Osteoblast (primary cell): ENCODE results near the gene PRPF6. TPM values are rescaled to one million over a fixed set of nuclear protein-coding genes. Genes with fewer than 3 reads are reported as not detected.

Experiments
- DNase-seq: peaks from one replicate; pipeline ENCODE4 v3.0.0; 2011; ENCODE audit warnings: low spot score, mixed read lengths; ENCODE audit not compliant: insufficient read length; ENCODE audit errors: missing footprints
- H2AFZ ChIP-seq: 2 replicates; pipeline ENCODE4 v1.6.0; 2011; ENCODE audit warnings: mild to moderate bottlenecking, low read length
- H3K27ac ChIP-seq: 2 replicates; pipeline ENCODE4 v1.5.1; 2011; ENCODE audit warnings: mild to moderate bottlenecking, low read depth, low read length, moderate library complexity
- H3K27me3 ChIP-seq: 2 replicates; pipeline ENCODE4 v1.6.0; 2012; ENCODE audit warnings: mild to moderate bottlenecking, control low read depth, inconsistent platforms, low read length, moderate library complexity; ENCODE audit not compliant: insufficient read depth
- H3K36me3 ChIP-seq: 2 replicates; pipeline ENCODE4 v1.5.1; 2011; ENCODE audit warnings: mild to moderate bottlenecking, low read length, control low read depth, moderate library complexity; ENCODE audit not compliant: insufficient read depth
- H3K4me1 ChIP-seq: 2 replicates; pipeline ENCODE4 v1.5.1; 2011; ENCODE audit warnings: mild to moderate bottlenecking, low read length, control low read depth, moderate library complexity; ENCODE audit not compliant: insufficient read depth
- H3K4me2 ChIP-seq: 2 replicates; pipeline ENCODE4 v1.6.0; 2011; ENCODE audit warnings: mild to moderate bottlenecking, low read length; ENCODE audit not compliant: insufficient read depth
- H3K4me3 ChIP-seq: fragments of 200-600 bp; sonication (generic); 3 replicates; pipeline ENCODE4 v1.5.1; 2012; ENCODE audit warnings: mild to moderate bottlenecking, low read length, inconsistent platforms; ENCODE audit not compliant: insufficient read depth
- H3K79me2 ChIP-seq: 2 replicates; pipeline ENCODE4 v1.6.0; 2012; ENCODE audit warnings: mild to moderate bottlenecking, low read length, control low read depth, inconsistent platforms; ENCODE audit not compliant: insufficient read depth
- H3K9me3 ChIP-seq: 2 replicates; pipeline ENCODE4 v1.5.1; 2011; ENCODE audit warnings: low read depth, low read length, control low read depth
- H4K20me1 ChIP-seq: 2 replicates; pipeline ENCODE4 v1.6.0; 2012; ENCODE audit warnings: mild to moderate bottlenecking, low read length, control low read depth; ENCODE audit not compliant: insufficient read depth
- CTCF ChIP-seq: IDR thresholded peaks from 2 replicates; pipeline ENCODE4 v1.5.1; 2011; ENCODE audit warnings: mild to moderate bottlenecking, low read depth, low read length, moderate library complexity; ENCODE audit errors: extremely low read depth
- total RNA-seq: library from RNA; depleted of rRNA; stranded (reverse); fragments of >200 nt; gene quantifications from 2 replicates; pipeline ENCODE4 v1.2.3, GENCODE V29; 2012

The PRPF6 gene
- total RNA-seq, 1 donor, result 56.1 TPM

GRCh38 chr20:64044484-64045247 lies 63.7 kb downstream of the PRPF6 start:
- H3K9me3 ChIP-seq, result no peaks in the 10 kb centered on the region
- H3K36me3 ChIP-seq, result no peaks in the 10 kb centered on the region
- no peak overlapping the region for H2AFZ ChIP-seq
- no peaks in the 10 kb centered on the region for H4K20me1 ChIP-seq
- no peaks in the 10 kb centered on the region for H3K4me1 ChIP-seq
- H3K27ac ChIP-seq, result no peak overlapping the region
- no peaks in the 10 kb centered on the region for H3K79me2 ChIP-seq
- no peak overlapping the region for H3K4me2 ChIP-seq
- no peak for TF ChIP-seq CTCF
- DNase-seq, result peak; percentile 98
- H3K4me3 ChIP-seq, result no peak overlapping the region
- H3K27me3 ChIP-seq, result peaks cover 43% of the 10 kb centered on the region

- H3K4me1 ChIP-seq, result no peaks in the 10 kb centered on the region
- H3K27ac ChIP-seq, result no peak overlapping the region
- no peaks in the 10 kb centered on the region for H3K36me3 ChIP-seq
- no peak overlapping the region for H3K4me3 ChIP-seq
- TF ChIP-seq CTCF, result no peak
- no peaks in the 10 kb centered on the region for H4K20me1 ChIP-seq
- H3K27me3 ChIP-seq, result peaks cover 42% of the 10 kb centered on the region
- DNase-seq, result no peak
- H2AFZ ChIP-seq, result no peak overlapping the region
- no peak overlapping the region for H3K4me2 ChIP-seq
- no peaks in the 10 kb centered on the region for H3K9me3 ChIP-seq
- H3K79me2 ChIP-seq, result no peaks in the 10 kb centered on the region
These were observed 64.5 kb downstream of the PRPF6 start for GRCh38 chr20:64045346-64046011.

GRCh38 chr20:64047046-64047389 lies 66.1 kb downstream of the PRPF6 start:
- H2AFZ ChIP-seq, result no peak overlapping the region
- no peak overlapping the region for H3K27ac ChIP-seq
- H3K4me2 ChIP-seq, result no peak overlapping the region
- no peak for TF ChIP-seq CTCF
- no peak overlapping the region for H3K4me3 ChIP-seq
- DNase-seq, result peak; percentile 87
- H3K27me3 ChIP-seq, result peaks cover 29% of the 10 kb centered on the region
- no peaks in the 10 kb centered on the region for H3K36me3 ChIP-seq
- H3K79me2 ChIP-seq, result no peaks in the 10 kb centered on the region
- no peaks in the 10 kb centered on the region for H4K20me1 ChIP-seq
- no peaks in the 10 kb centered on the region for H3K4me1 ChIP-seq
- no peaks in the 10 kb centered on the region for H3K9me3 ChIP-seq

- Histone ChIP-seq H4K20me1 (no peaks in the 10 kb centered on the region), H3K79me2 (no peaks in the 10 kb centered on the region), H3K9me3 (no peaks in the 10 kb centered on the region), H3K36me3 (no peaks in the 10 kb centered on the region), H3K4me2 (no peak overlapping the region), H3K27me3 (peaks cover 24% of the 10 kb centered on the region), H2AFZ (no peak overlapping the region), H3K4me1 (no peaks in the 10 kb centered on the region), H3K4me3 (no peak overlapping the region), H3K27ac (no peak overlapping the region)
- peak; percentile 82 for DNase-seq
- TF ChIP-seq CTCF, result no peak
These were observed 67.1 kb downstream of the PRPF6 start for GRCh38 chr20:64047968-64048401.
